PC-9 (cell line): ENCODE results near the gene WDR93. TPM values are rescaled to one million over a fixed set of nuclear protein-coding genes. Genes with fewer than 3 reads are reported as not detected.

Experiments used
- BruUV-seq: library from RNA; stranded (reverse); fragments of 400-500 nt; replicated peaks from 2 replicates; lab custom pipeline; 2021; lab: Mats Ljungman, UMichigan
- CTCF ChIA-PET: fragments of 300-600 bp; sonication (Branson Sonifier 250); formaldehyde crosslinking; loops from one replicate; lab custom pipeline; 2022; ENCODE audit warnings: antibody characterized with exemption; lab: Charles Lee
- POLR2A ChIA-PET: fragments of 300-600 bp; sonication (Branson Sonifier 250); formaldehyde crosslinking; loops from one replicate; lab custom pipeline; 2022; ENCODE audit warnings: antibody characterized with exemption; ENCODE audit not compliant: unreplicated experiment; lab: Charles Lee
- DNase-seq, 2 experiments: peaks; one replicate each; pipeline versions ENCODE4 v3.0.0 to v3.0.0-alpha.2; 2015 to 2022; ENCODE audit warnings: mixed read lengths in 1 of 2
- H2AFZ ChIP-seq: fragments of 200-600 bp; sonication (generic); 2 replicates; pipeline ENCODE4 v1.8.1; 2017; ENCODE audit warnings: antibody characterized with exemption
- H3F3A ChIP-seq: fragments of 200-600 bp; sonication (generic); 2 replicates; pipeline ENCODE4 v1.8.1; 2017; ENCODE audit warnings: antibody characterized with exemption, mild to moderate bottlenecking, low read depth; ENCODE audit not compliant: insufficient read depth
- H3K27ac ChIP-seq: fragments of 200-600 bp; sonication (generic); 2 replicates; pipeline ENCODE4 v1.6.1; 2016; ENCODE audit warnings: mixed run types
- H3K27me3 ChIP-seq: fragments of 200-600 bp; sonication (generic); 2 replicates; pipeline ENCODE4 v1.6.1; 2016; ENCODE audit warnings: low read depth, mixed run types; ENCODE audit not compliant: insufficient read depth
- H3K36me3 ChIP-seq: fragments of 200-600 bp; sonication (generic); 2 replicates; pipeline ENCODE4 v1.6.1; 2016; ENCODE audit warnings: low read depth, mixed run types
- H3K4me1 ChIP-seq: fragments of 200-600 bp; sonication (generic); replicated peaks from 2 replicates; pipeline ENCODE4 v1.6.1; 2016; ENCODE audit warnings: mixed run types; ENCODE audit not compliant: insufficient read depth
- H3K4me2 ChIP-seq: fragments of 200-600 bp; sonication (generic); 2 replicates; pipeline ENCODE4 v1.6.1; 2017; ENCODE audit warnings: mixed run types
- H3K4me3 ChIP-seq: fragments of 200-600 bp; sonication (generic); 2 replicates; pipeline ENCODE4 v1.6.1; 2016; ENCODE audit warnings: mixed run types
- H3K79me2 ChIP-seq: fragments of 200-600 bp; sonication (generic); 2 replicates; pipeline ENCODE4 v1.6.1; 2017; ENCODE audit warnings: low read depth, mixed run types
- H3K9me2 ChIP-seq: fragments of 200-600 bp; sonication (generic); 2 replicates; pipeline ENCODE4 v1.8.1; 2017; ENCODE audit warnings: mild to moderate bottlenecking; ENCODE audit not compliant: insufficient read depth
- H3K9me3 ChIP-seq: fragments of 200-600 bp; sonication (generic); 2 replicates; pipeline ENCODE4 v1.8.1; 2016; ENCODE audit warnings: low read depth; ENCODE audit not compliant: insufficient read depth
- H4K20me1 ChIP-seq: fragments of 200-600 bp; sonication (generic); 2 replicates; pipeline ENCODE4 v1.8.1; 2017; ENCODE audit not compliant: insufficient read depth
- CTCF ChIP-seq: fragments of 200-600 bp; sonication (generic); conservative IDR thresholded peaks from 2 replicates; pipeline ENCODE4 v1.6.1; 2017; ENCODE audit warnings: mixed run types, antibody characterized with exemption, mild to moderate bottlenecking, moderate library complexity
- EZH2 ChIP-seq: fragments of 200-600 bp; sonication (generic); IDR thresholded peaks from 2 replicates; pipeline ENCODE4 v1.8.0; 2017; ENCODE audit warnings: antibody characterized with exemption, low read depth
- intact Hi-C: fragments of 100-400 bp; cut with micrococcal nuclease; formaldehyde crosslinking; loops from one replicate; pipeline ENCODE4 v1.10.0; 2022; ENCODE audit not compliant: unreplicated experiment
- total RNA-seq: library from RNA; stranded (reverse); gene quantifications from 2 replicates; pipeline ENCODE4 v1.2.3, GENCODE V29; 2021

Gene WDR93
- total RNA-seq, 1 experiment from 2014 or later: 1.8 TPM

- POLR2A ChIA-PET: interaction anchor here (0.6 kb wide), 1 partner anchor 10 kb away, joined by 4 read pairs; no protein-coding TSS in a partner anchor
- Histone ChIP-seq H3K36me3 (no peaks in the 10 kb centered on the region), H3F3A (peaks cover 38% of the 10 kb centered on the region), H3K27me3 (no peaks in the 10 kb centered on the region), H4K20me1 (no peaks in the 10 kb centered on the region), H3K79me2 (peaks cover 20% of the 10 kb centered on the region), H3K9me3 (no peaks in the 10 kb centered on the region), H2AFZ (no peak overlapping the region), H3K4me3 (no peak overlapping the region), H3K9me2 (no peaks in the 10 kb centered on the region), H3K4me1 (peaks cover 29% of the 10 kb centered on the region), H3K4me2 (no peak overlapping the region), H3K27ac (no peak overlapping the region)
- TF ChIP-seq CTCF: no peak
- TF ChIP-seq EZH2: no peak
- BruUV-seq: no TSS peak
- intact Hi-C loops: loop anchor here (5.0 kb wide), 1 partner anchor 85 kb away; no protein-coding TSS in a partner anchor
- CTCF ChIA-PET: interaction anchor here (0.6 kb wide), 1 partner anchor 166 kb away, joined by 8 read pairs; no protein-coding TSS in a partner anchor
- DNase-seq: no peak
These were observed 32.9 kb upstream of the WDR93 start for GRCh38 chr15:89657686-89658200.

- H3K4me3 ChIP-seq: no peak overlapping the region
- no peak overlapping the region for H3K27ac ChIP-seq
- POLR2A ChIA-PET: no interaction called here
- intact Hi-C loops: loop anchor here (5.0 kb wide), 1 partner anchor 83 kb away; no protein-coding TSS in a partner anchor
- no TSS peak for BruUV-seq
- H3F3A ChIP-seq: peaks cover 39% of the 10 kb centered on the region
- peaks cover 26% of the 10 kb centered on the region for H3K4me1 ChIP-seq
- H3K79me2 ChIP-seq: peaks cover 8% of the 10 kb centered on the region
- CTCF ChIA-PET: no interaction called here
- H3K9me3 ChIP-seq: no peaks in the 10 kb centered on the region
- H3K27me3 ChIP-seq: no peaks in the 10 kb centered on the region
- H2AFZ ChIP-seq: no peak overlapping the region
- H4K20me1 ChIP-seq: no peaks in the 10 kb centered on the region
- TF ChIP-seq CTCF (no peak), EZH2 (no peak)
- no peak overlapping the region for H3K4me2 ChIP-seq
- no peak for DNase-seq
- H3K9me2 ChIP-seq: no peaks in the 10 kb centered on the region
- H3K36me3 ChIP-seq: no peaks in the 10 kb centered on the region
These were observed 31.3 kb upstream of the WDR93 start for GRCh38 chr15:89659295-89659694.

GRCh38 chr15:89660556-89660955, 30.1 kb upstream of the WDR93 start:
- ChIA-PET POLR2A (no interaction called here), CTCF (interaction anchor here (0.5 to 0.7 kb wide), 2 partner anchors 41 to 161 kb away, joined by 4 read pairs; no protein-coding TSS in a partner anchor)
- Histone ChIP-seq H3K27ac (no peak overlapping the region), H3K9me2 (no peaks in the 10 kb centered on the region), H3K9me3 (no peaks in the 10 kb centered on the region), H2AFZ (no peak overlapping the region), H3K4me3 (no peak overlapping the region), H3K4me1 (peaks cover 26% of the 10 kb centered on the region), H3K27me3 (no peaks in the 10 kb centered on the region), H3K79me2 (peaks cover 8% of the 10 kb centered on the region), H3K4me2 (no peak overlapping the region), H3K36me3 (no peaks in the 10 kb centered on the region), H4K20me1 (no peaks in the 10 kb centered on the region), H3F3A (peaks cover 33% of the 10 kb centered on the region)
- no peak for DNase-seq
- intact Hi-C loops: no loop called here
- TF ChIP-seq EZH2: no peak
- no peak for TF ChIP-seq CTCF
- no TSS peak for BruUV-seq
